Tibial artery (tissue), 4 donors: ENCODE results near the gene RIC3.
"Not testable (repeated sequence)": the region's sequence is repeated elsewhere in the genome, so short reads cannot be mapped to it uniquely, and the experiment has no call there.

ENCODE experiments used
- DNase-seq, 2 donors: peaks; one replicate each; pipeline ENCODE4 v3.0.0-alpha.2; 2019
- H3K27ac ChIP-seq, 2 donors: fragments of 200-600 bp; sonication (generic) in 1 of 2; 1 replicate in 1 of 2; 2 replicates in 1 of 2; pipeline ENCODE4 v1.5.1; 2018 to 2019; ENCODE audit warnings: mild to moderate bottlenecking in 1 of 2
- H3K27me3 ChIP-seq, 2 donors: fragments of 200-600 bp; sonication (generic) in 1 of 2; one replicate each; pipeline versions ENCODE4 v1.5.1 to v1.6.0; 2016 to 2019
- H3K36me3 ChIP-seq, 3 donors: fragments of 200-600 bp; sonication (generic) in 2 of 3; one replicate each; pipeline ENCODE4 v1.5.1; 2016 to 2019; ENCODE audit warnings: mild to moderate bottlenecking in 2 of 3
- H3K4me1 ChIP-seq, 4 donors: fragments of 200-600 bp; sonication (generic) in 2 of 4; 1 replicate in 3 of 4; 2 replicates in 1 of 4; pipeline ENCODE4 v1.5.1; 2016 to 2019
- H3K4me3 ChIP-seq, 2 donors: fragments of 200-600 bp; sonication (generic) in 1 of 2; 1 replicate in 1 of 2; 2 replicates in 1 of 2; pipeline ENCODE4 v1.5.1; 2018 to 2019; ENCODE audit warnings: mild to moderate bottlenecking in 2 of 2
- H3K9me3 ChIP-seq, 3 donors: fragments of 200-600 bp; sonication (generic) in 1 of 3; one replicate each; pipeline ENCODE4 v1.5.1; 2016 to 2019
- CTCF ChIP-seq, 2 experiments: fragments of 200-600 bp in 1 of 2; fragments of 450-650 bp in 1 of 2; IDR thresholded peaks; one replicate each; pipeline ENCODE4 v1.5.1; 2017 to 2019; ENCODE audit warnings: antibody characterized with exemption in 2 of 2, mild to moderate bottlenecking in 1 of 2, moderate library complexity in 1 of 2
- intact Hi-C: fragments of 100-400 bp; cut with DNase I; formaldehyde crosslinking; loops from one replicate; pipeline ENCODE4 v1.15.0; 2023; ENCODE audit warnings: low total_unique reads

Gene RIC3

GRCh38 chr11:8164746-8165145 is 4.1 kb downstream of the RIC3 start:
- no peaks in the 10 kb centered on the region for H3K36me3 ChIP-seq
- no peaks in the 10 kb centered on the region for H3K9me3 ChIP-seq
- no peak overlapping the region for H3K27ac ChIP-seq
- DNase-seq: no peak
- H3K4me3 ChIP-seq: no peak overlapping the region
- peaks cover 0 to 15% (median 2%) of the 10 kb centered on the region in 4 donors for H3K4me1 ChIP-seq
- no peak for TF ChIP-seq CTCF (IDR thresholded peaks at IDR 0.05)
- intact Hi-C loops: no loop called here
- H3K27me3 ChIP-seq: peaks cover 0 to 4% of the 10 kb centered on the region in 2 donors

GRCh38 chr11:8161627-8162304 is 7.1 kb downstream of the RIC3 start:
- H3K4me3 ChIP-seq, H3K9me3 ChIP-seq, H3K27ac ChIP-seq, H3K4me1 ChIP-seq, H3K27me3 ChIP-seq, intact Hi-C loops, H3K36me3 ChIP-seq, DNase-seq: not testable (repeated sequence)

DNA sequence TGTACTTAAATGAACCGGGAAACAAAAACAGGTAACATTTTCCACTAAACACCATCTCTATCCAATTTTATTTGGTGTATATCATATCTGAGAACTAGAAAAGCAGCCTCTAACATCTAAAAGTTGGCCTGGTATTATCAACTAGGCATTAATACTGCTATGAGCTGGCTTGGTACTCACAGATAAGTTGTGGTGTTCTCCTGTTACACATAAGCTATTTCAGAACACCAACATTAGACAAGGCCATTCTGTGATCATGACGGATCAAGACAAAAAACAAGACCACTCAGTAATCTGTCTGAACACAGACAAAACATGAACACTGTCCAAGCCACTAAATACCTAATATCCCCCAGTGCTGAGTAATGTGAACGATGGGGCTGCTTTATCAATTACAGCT is 11.9 kb downstream of the RIC3 start:
- Histone ChIP-seq H3K4me1 (no peaks in the 10 kb centered on the region), H3K9me3 (no peaks in the 10 kb centered on the region), H3K4me3 (no peak overlapping the region), H3K27ac (no peak overlapping the region), H3K27me3 (no peaks in the 10 kb centered on the region), H3K36me3 (no peaks in the 10 kb centered on the region)
- intact Hi-C loops: no loop called here
- no peak for DNase-seq
- no peak for TF ChIP-seq CTCF (IDR thresholded peaks at IDR 0.05)

- Histone ChIP-seq H3K9me3 (no peaks in the 10 kb centered on the region), H3K4me3 (no peak overlapping the region), H3K27me3 (no peaks in the 10 kb centered on the region), H3K4me1 (no peaks in the 10 kb centered on the region), H3K36me3 (no peaks in the 10 kb centered on the region), H3K27ac (no peak overlapping the region)
- DNase-seq: no peak
- no peak for TF ChIP-seq CTCF (IDR thresholded peaks at IDR 0.05)
- intact Hi-C loops: no loop called here
These were observed 19.1 kb downstream of the RIC3 start for GRCh38 chr11:8149726-8150125.

DNA sequence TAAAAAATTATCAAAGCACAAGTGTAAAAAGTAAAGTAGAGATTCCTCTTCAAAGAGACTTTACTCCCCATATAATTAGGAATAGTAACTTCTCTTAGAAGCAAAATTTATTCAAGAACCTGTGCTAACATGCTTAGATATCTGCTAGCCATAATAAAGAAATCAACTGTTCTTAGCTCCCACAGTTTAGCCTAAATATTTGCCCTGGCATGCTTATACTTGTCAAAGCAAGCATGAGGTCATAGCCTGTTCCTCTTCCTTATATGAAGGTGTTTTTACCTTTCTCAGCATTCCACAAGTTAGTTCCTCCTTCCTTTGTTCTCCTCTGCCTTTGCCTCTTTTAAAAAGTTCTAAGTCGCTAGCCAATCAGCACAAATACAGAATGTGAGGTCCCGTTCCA is 30.3 kb downstream of the RIC3 start:
- intact Hi-C loops: no loop called here
- TF ChIP-seq CTCF (IDR thresholded peaks at IDR 0.05): no peak
- peaks cover 0 to 6% (median 0%) of the 10 kb centered on the region in 3 donors for H3K36me3 ChIP-seq
- no peak for DNase-seq
- no peaks in the 10 kb centered on the region for H3K9me3 ChIP-seq
- no peak overlapping the region for H3K4me3 ChIP-seq
- H3K27ac ChIP-seq: no peak overlapping the region
- no peaks in the 10 kb centered on the region for H3K27me3 ChIP-seq
- no peaks in the 10 kb centered on the region for H3K4me1 ChIP-seq

DNA sequence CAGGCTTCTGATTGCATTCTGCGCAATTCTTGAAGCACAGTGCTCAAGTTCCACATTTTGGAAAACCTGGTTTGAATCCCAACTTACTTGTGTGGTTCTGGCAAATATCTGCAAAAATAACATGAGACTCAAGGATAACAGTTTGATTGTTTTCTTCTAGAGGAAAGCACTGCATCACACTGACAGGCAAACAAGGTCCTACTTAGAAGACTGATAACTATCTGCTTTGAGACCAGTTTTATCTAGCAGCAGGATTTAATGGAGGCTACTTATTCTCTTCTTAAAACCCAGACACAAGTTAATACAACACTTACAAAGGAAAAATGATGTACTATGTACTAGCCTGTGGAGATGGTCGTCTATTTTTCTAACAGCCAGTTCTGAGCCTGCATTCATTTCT is 41.4 kb downstream of the RIC3 start:
- TF ChIP-seq CTCF (IDR thresholded peaks at IDR 0.05): no peak
- Histone ChIP-seq H3K9me3 (no peaks in the 10 kb centered on the region), H3K4me1 (no peaks in the 10 kb centered on the region), H3K27ac (no peak overlapping the region), H3K27me3 (no peaks in the 10 kb centered on the region), H3K36me3 (no peaks in the 10 kb centered on the region), H3K4me3 (no peak overlapping the region)
- intact Hi-C loops: no loop called here
- DNase-seq: no peak
